PC-9 (cell line): ENCODE results near the gene CEP112. TPM values are rescaled to one million over a fixed set of nuclear protein-coding genes. Genes with fewer than 3 reads are reported as not detected.

ENCODE experiments used
- BruUV-seq: library from RNA; stranded (reverse); fragments of 400-500 nt; replicated peaks from 2 replicates; lab custom pipeline; 2021; lab: Mats Ljungman, UMichigan
- CTCF ChIA-PET: fragments of 300-600 bp; sonication (Branson Sonifier 250); formaldehyde crosslinking; loops from one replicate; lab custom pipeline; 2022; ENCODE audit warnings: antibody characterized with exemption; lab: Charles Lee
- POLR2A ChIA-PET: fragments of 300-600 bp; sonication (Branson Sonifier 250); formaldehyde crosslinking; loops from one replicate; lab custom pipeline; 2022; ENCODE audit warnings: antibody characterized with exemption; ENCODE audit not compliant: unreplicated experiment; lab: Charles Lee
- DNase-seq, 2 experiments: peaks; one replicate each; pipeline versions ENCODE4 v3.0.0 to v3.0.0-alpha.2; 2015 to 2022; ENCODE audit warnings: mixed read lengths in 1 of 2
- H2AFZ ChIP-seq: fragments of 200-600 bp; sonication (generic); 2 replicates; pipeline ENCODE4 v1.8.1; 2017; ENCODE audit warnings: antibody characterized with exemption
- H3F3A ChIP-seq: fragments of 200-600 bp; sonication (generic); 2 replicates; pipeline ENCODE4 v1.8.1; 2017; ENCODE audit warnings: antibody characterized with exemption, mild to moderate bottlenecking, low read depth; ENCODE audit not compliant: insufficient read depth
- H3K27ac ChIP-seq: fragments of 200-600 bp; sonication (generic); 2 replicates; pipeline ENCODE4 v1.6.1; 2016; ENCODE audit warnings: mixed run types
- H3K27me3 ChIP-seq: fragments of 200-600 bp; sonication (generic); 2 replicates; pipeline ENCODE4 v1.6.1; 2016; ENCODE audit warnings: low read depth, mixed run types; ENCODE audit not compliant: insufficient read depth
- H3K36me3 ChIP-seq: fragments of 200-600 bp; sonication (generic); 2 replicates; pipeline ENCODE4 v1.6.1; 2016; ENCODE audit warnings: low read depth, mixed run types
- H3K4me1 ChIP-seq: fragments of 200-600 bp; sonication (generic); replicated peaks from 2 replicates; pipeline ENCODE4 v1.6.1; 2016; ENCODE audit warnings: mixed run types; ENCODE audit not compliant: insufficient read depth
- H3K4me2 ChIP-seq: fragments of 200-600 bp; sonication (generic); 2 replicates; pipeline ENCODE4 v1.6.1; 2017; ENCODE audit warnings: mixed run types
- H3K4me3 ChIP-seq: fragments of 200-600 bp; sonication (generic); 2 replicates; pipeline ENCODE4 v1.6.1; 2016; ENCODE audit warnings: mixed run types
- H3K79me2 ChIP-seq: fragments of 200-600 bp; sonication (generic); 2 replicates; pipeline ENCODE4 v1.6.1; 2017; ENCODE audit warnings: low read depth, mixed run types
- H3K9me2 ChIP-seq: fragments of 200-600 bp; sonication (generic); 2 replicates; pipeline ENCODE4 v1.8.1; 2017; ENCODE audit warnings: mild to moderate bottlenecking; ENCODE audit not compliant: insufficient read depth
- H3K9me3 ChIP-seq: fragments of 200-600 bp; sonication (generic); 2 replicates; pipeline ENCODE4 v1.8.1; 2016; ENCODE audit warnings: low read depth; ENCODE audit not compliant: insufficient read depth
- H4K20me1 ChIP-seq: fragments of 200-600 bp; sonication (generic); 2 replicates; pipeline ENCODE4 v1.8.1; 2017; ENCODE audit not compliant: insufficient read depth
- CTCF ChIP-seq: fragments of 200-600 bp; sonication (generic); conservative IDR thresholded peaks from 2 replicates; pipeline ENCODE4 v1.6.1; 2017; ENCODE audit warnings: mixed run types, antibody characterized with exemption, mild to moderate bottlenecking, moderate library complexity
- EZH2 ChIP-seq: fragments of 200-600 bp; sonication (generic); IDR thresholded peaks from 2 replicates; pipeline ENCODE4 v1.8.0; 2017; ENCODE audit warnings: antibody characterized with exemption, low read depth
- intact Hi-C: fragments of 100-400 bp; cut with micrococcal nuclease; formaldehyde crosslinking; loops from one replicate; pipeline ENCODE4 v1.10.0; 2022; ENCODE audit not compliant: unreplicated experiment
- total RNA-seq: library from RNA; stranded (reverse); gene quantifications from 2 replicates; pipeline ENCODE4 v1.2.3, GENCODE V29; 2021

Gene CEP112
- total RNA-seq, 1 experiment from 2014 or later = 4.3 TPM

GRCh38 chr17:65885541-65886312 lies 306.2 kb downstream of the CEP112 start:
- ChIA-PET CTCF (interaction anchor here (0.6 kb wide), 1 partner anchor 654 kb away, joined by 3 read pairs; no protein-coding TSS in a partner anchor), POLR2A (no interaction called here)
- Histone ChIP-seq H3K4me3 (no peak overlapping the region), H3K4me1 (no peaks in the 10 kb centered on the region), H4K20me1 (no peaks in the 10 kb centered on the region), H3K79me2 (no peaks in the 10 kb centered on the region), H2AFZ (no peak overlapping the region), H3K36me3 (no peaks in the 10 kb centered on the region), H3K9me2 (no peaks in the 10 kb centered on the region), H3K27ac (no peak overlapping the region), H3K9me3 (no peaks in the 10 kb centered on the region), H3F3A (no peaks in the 10 kb centered on the region), H3K4me2 (no peak overlapping the region), H3K27me3 (no peaks in the 10 kb centered on the region)
- BruUV-seq = no TSS peak
- TF ChIP-seq CTCF (no peak), EZH2 (no peak)
- no peak for DNase-seq
- intact Hi-C loops = no loop called here

- intact Hi-C loops = no loop called here
- TF ChIP-seq CTCF (no peak), EZH2 (no peak)
- ChIA-PET CTCF (no interaction called here), POLR2A (no interaction called here)
- no TSS peak for BruUV-seq
- Histone ChIP-seq H3K9me3 (no peaks in the 10 kb centered on the region), H3K27ac (no peak overlapping the region), H3K36me3 (no peaks in the 10 kb centered on the region), H4K20me1 (no peaks in the 10 kb centered on the region), H3K4me1 (no peaks in the 10 kb centered on the region), H3K9me2 (no peaks in the 10 kb centered on the region), H3K27me3 (no peaks in the 10 kb centered on the region), H3K79me2 (no peaks in the 10 kb centered on the region), H2AFZ (no peak overlapping the region), H3K4me3 (no peak overlapping the region), H3F3A (no peaks in the 10 kb centered on the region), H3K4me2 (no peak overlapping the region)
- DNase-seq = no peak
Measured at GRCh38 chr17:65876985-65877384, 314.9 kb downstream of the CEP112 start.

DNA sequence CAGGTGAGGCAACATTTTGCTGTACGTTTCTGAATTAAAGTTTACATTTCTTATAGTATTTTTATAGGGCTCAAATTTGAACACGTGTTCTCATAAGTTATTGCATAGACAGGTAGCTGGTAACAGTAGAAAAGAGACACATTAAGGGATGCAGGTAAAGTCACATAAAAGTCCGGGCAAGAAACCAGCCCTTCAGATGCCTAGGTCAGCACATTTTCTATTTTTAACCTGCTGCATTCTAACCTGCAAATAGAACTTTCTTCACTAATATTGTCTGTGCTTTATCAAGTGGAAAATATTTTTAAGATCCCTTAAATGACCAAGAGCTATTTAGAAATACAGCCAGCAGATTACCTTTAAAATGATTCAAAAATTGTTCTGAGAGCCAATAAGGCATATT lies 323.1 kb downstream of the CEP112 start:
- no peak overlapping the region for H3K27ac ChIP-seq
- H3K9me3 ChIP-seq = no peaks in the 10 kb centered on the region
- no peak for DNase-seq
- no peaks in the 10 kb centered on the region for H3K9me2 ChIP-seq
- H3K36me3 ChIP-seq = no peaks in the 10 kb centered on the region
- intact Hi-C loops = no loop called here
- H3K4me1 ChIP-seq = no peaks in the 10 kb centered on the region
- no peaks in the 10 kb centered on the region for H3K79me2 ChIP-seq
- POLR2A ChIA-PET = no interaction called here
- no TSS peak for BruUV-seq
- CTCF ChIA-PET = no interaction called here
- H2AFZ ChIP-seq = no peak overlapping the region
- TF ChIP-seq CTCF = no peak
- TF ChIP-seq EZH2 = no peak
- no peak overlapping the region for H3K4me2 ChIP-seq
- H4K20me1 ChIP-seq = no peaks in the 10 kb centered on the region
- no peaks in the 10 kb centered on the region for H3F3A ChIP-seq
- no peaks in the 10 kb centered on the region for H3K27me3 ChIP-seq
- H3K4me3 ChIP-seq = no peak overlapping the region
